WTC11 (cell line): ENCODE data around the gene TMEM94. TPM values are rescaled to one million over a fixed set of nuclear protein-coding genes. Genes with fewer than 3 reads are reported as not detected.

Experiments used
- ATAC-seq: fragments of 200-7000 bp; cut with Tn5 transposase; 2 replicates; pipeline ENCODE4 v1.10.0; 2021; ENCODE audit warnings: mild to moderate bottlenecking, moderate library complexity
- CTCF ChIA-PET: fragments of 300-600 bp; sonication (Branson Sonifier 250); formaldehyde crosslinking; loops from one replicate; lab custom pipeline; 2021; ENCODE audit warnings: antibody characterized with exemption; lab: Charles Lee
- POLR2A ChIA-PET: fragments of 350-600 bp; sonication (Branson Sonifier 250); formaldehyde crosslinking; loops from one replicate; lab custom pipeline; 2021; ENCODE audit warnings: antibody characterized with exemption; lab: Charles Lee
- DNase-seq: peaks from one replicate; pipeline ENCODE4 v3.0.0; 2021; ENCODE audit warnings: low spot score
- H3K27ac Mint-ChIP-seq: 2 replicates; pipeline ENCODE4 v1.8.0; 2021; ENCODE audit warnings: mixed read lengths
- H3K27me3 Mint-ChIP-seq: 2 replicates; pipeline ENCODE4 v1.8.0; 2021; ENCODE audit warnings: low read depth, mild to moderate bottlenecking, moderate library complexity, mixed read lengths
- H3K36me3 Mint-ChIP-seq: 2 replicates; pipeline ENCODE4 v1.8.0; 2021; ENCODE audit warnings: mixed read lengths
- H3K4me1 Mint-ChIP-seq: 2 replicates; pipeline ENCODE4 v1.8.0; 2022; ENCODE audit warnings: mixed read lengths
- H3K4me3 Mint-ChIP-seq: 2 replicates; pipeline ENCODE4 v1.8.0; 2021; ENCODE audit warnings: mild to moderate bottlenecking, moderate library complexity, mixed read lengths
- H3K9me3 Mint-ChIP-seq: 2 replicates; pipeline ENCODE4 v1.8.0; 2021; ENCODE audit warnings: mixed read lengths
- CREM ChIP-seq: sonication (generic); formaldehyde crosslinking; IDR thresholded peaks from 2 replicates; pipeline ENCODE4 v1.8.1; 2022; ENCODE audit warnings: mild to moderate bottlenecking, missing genetic modification reagents, moderate library complexity
- IRF2 ChIP-seq: sonication (generic); formaldehyde crosslinking; IDR thresholded peaks from 2 replicates; pipeline ENCODE4 v1.8.0; 2022; ENCODE audit warnings: low read depth, missing genetic modification reagents, borderline replicate concordance
- KAT7 ChIP-seq: sonication (generic); formaldehyde crosslinking; IDR thresholded peaks from 2 replicates; pipeline ENCODE4 v1.8.1; 2023; ENCODE audit warnings: missing genetic modification reagents, mild to moderate bottlenecking, borderline replicate concordance
- NR2C2 ChIP-seq: sonication (generic); formaldehyde crosslinking; IDR thresholded peaks from 2 replicates; pipeline ENCODE4 v1.8.0; 2022; ENCODE audit warnings: mild to moderate bottlenecking, missing genetic modification reagents
- SOX15 ChIP-seq: fragments of 250-450 bp; sonication (Bioruptor Pico); IDR thresholded peaks from 2 replicates; pipeline ENCODE4 v1.9.0; 2021; ENCODE audit warnings: mild to moderate bottlenecking
- STAT6 ChIP-seq: sonication (generic); formaldehyde crosslinking; conservative IDR thresholded peaks from 2 replicates; pipeline ENCODE4 v1.8.1; 2023; ENCODE audit warnings: mild to moderate bottlenecking, low read depth, missing genetic modification reagents, moderate library complexity
- ZMAT4 ChIP-seq: fragments of 250-450 bp; sonication (Bioruptor Pico); IDR thresholded peaks from 2 replicates; pipeline ENCODE4 v1.9.0; 2021; ENCODE audit warnings: mild to moderate bottlenecking
- ZNF219 ChIP-seq: sonication (generic); formaldehyde crosslinking; IDR thresholded peaks from 2 replicates; pipeline ENCODE4 v1.8.0; 2023; ENCODE audit warnings: missing genetic modification reagents, mild to moderate bottlenecking, borderline replicate concordance
- ZNF423 ChIP-seq: fragments of 250-450 bp; sonication (Bioruptor Pico); IDR thresholded peaks from 2 replicates; pipeline ENCODE4 v2.1.2; 2022; ENCODE audit warnings: mild to moderate bottlenecking, moderate library complexity
- total RNA-seq: library from RNA; stranded (reverse); gene quantifications from 3 replicates; pipeline ENCODE4 v1.2.3, GENCODE V29; 2021
- TF ChIP-seq, protein P1 (sequence below): sonication (generic); formaldehyde crosslinking; IDR thresholded peaks from 2 replicates; pipeline ENCODE4 v1.8.1; 2023; ENCODE audit warnings: mild to moderate bottlenecking, missing genetic modification reagents, moderate library complexity
- TF ChIP-seq, protein P2 (sequence below): sonication (generic); formaldehyde crosslinking; IDR thresholded peaks from 2 replicates; pipeline ENCODE4 v1.8.0; 2023; ENCODE audit warnings: mild to moderate bottlenecking, missing genetic modification reagents
- TF ChIP-seq, protein P3 (sequence below): fragments of 200-600 bp; IDR thresholded peaks from 2 replicates; pipeline ENCODE4 v1.8.0; 2022; ENCODE audit warnings: antibody characterized with exemption

The TMEM94 gene
- total RNA-seq, 1 experiment from 2014 or later = 76.9 TPM

DNA sequence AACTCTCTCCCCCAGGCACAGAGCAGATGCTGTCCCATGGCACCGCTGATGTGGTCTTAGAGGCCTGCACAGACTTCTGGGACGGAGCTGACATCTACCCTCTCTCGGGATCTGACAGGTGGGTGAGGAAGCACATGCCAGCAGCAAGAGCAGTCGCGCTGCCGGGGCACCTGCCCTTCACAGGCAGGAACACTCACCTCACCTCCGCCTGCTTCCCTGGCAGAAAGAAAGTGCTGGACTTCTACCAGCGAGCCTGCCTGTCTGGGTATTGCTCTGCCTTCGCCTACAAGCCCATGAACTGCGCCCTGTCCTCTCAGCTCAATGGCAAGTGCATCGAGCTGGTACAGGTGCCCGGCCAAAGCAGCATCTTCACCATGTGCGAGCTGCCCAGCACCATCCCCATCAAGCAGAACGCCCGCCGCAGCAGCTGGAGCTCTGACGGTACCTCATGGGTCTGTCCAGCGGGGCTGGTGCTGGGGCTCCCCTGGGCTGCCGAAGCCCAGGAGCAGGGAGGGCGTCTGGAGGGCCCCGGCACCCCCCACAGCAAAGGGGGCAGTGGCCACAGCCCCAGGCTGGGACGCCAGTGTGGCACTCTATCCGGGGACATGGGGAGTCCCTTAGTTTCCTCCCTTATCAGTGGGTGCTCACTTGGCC is 37.2 kb downstream of the TMEM94 start (continued):
- TF ChIP-seq, protein P1, sequence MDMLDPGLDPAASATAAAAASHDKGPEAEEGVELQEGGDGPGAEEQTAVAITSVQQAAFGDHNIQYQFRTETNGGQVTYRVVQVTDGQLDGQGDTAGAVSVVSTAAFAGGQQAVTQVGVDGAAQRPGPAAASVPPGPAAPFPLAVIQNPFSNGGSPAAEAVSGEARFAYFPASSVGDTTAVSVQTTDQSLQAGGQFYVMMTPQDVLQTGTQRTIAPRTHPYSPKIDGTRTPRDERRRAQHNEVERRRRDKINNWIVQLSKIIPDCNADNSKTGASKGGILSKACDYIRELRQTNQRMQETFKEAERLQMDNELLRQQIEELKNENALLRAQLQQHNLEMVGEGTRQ (CRISPR knock-in tag) = no peak
- TF ChIP-seq STAT6 (CRISPR knock-in tag) = no peak

DNA sequence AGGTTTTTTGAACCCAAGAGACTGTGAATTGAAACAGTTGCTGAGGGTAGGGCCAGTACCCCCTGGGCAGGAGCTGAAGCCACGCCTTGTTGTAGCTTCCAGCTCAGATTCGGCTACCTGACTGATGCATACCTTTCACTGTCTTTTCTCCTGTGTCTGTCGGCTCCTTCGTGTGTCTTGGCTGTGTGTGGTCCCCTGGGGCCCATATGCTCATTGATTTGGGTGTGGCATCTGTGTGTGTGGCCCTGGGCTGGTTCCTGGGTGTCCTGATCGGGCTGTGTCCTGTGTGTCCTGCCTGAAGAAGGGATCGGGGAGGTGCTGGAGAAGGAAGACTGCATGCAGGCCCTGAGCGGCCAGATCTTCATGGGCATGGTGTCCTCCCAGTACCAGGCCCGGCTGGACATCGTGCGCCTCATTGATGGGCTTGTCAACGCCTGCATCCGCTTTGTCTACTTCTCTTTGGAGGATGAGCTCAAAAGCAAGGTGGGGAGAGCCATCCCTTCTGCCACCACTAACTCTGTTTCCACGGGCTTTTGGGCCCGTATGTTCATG is 38.0 kb downstream of the TMEM94 start:
- DNase-seq (no peak), ATAC-seq (no peak)
- H3K4me1 Mint-ChIP-seq = no peaks in the 10 kb centered on the region
- H3K4me3 Mint-ChIP-seq = no peak overlapping the region
- H3K27ac Mint-ChIP-seq = no peak overlapping the region
- POLR2A ChIA-PET = no interaction called here
- H3K27me3 Mint-ChIP-seq = no peaks in the 10 kb centered on the region
- CTCF ChIA-PET = no interaction called here
- TF ChIP-seq IRF2 (CRISPR knock-in tag) (no peak), STAT6 (CRISPR knock-in tag) (no peak), ZNF423 (CRISPR knock-in tag) (no peak), NR2C2 (CRISPR knock-in tag) (no peak), KAT7 (CRISPR knock-in tag) (no peak), SOX15 (CRISPR knock-in tag) (no peak), CREM (CRISPR knock-in tag) (no peak), ZNF219 (CRISPR knock-in tag) (no peak), ZMAT4 (CRISPR knock-in tag) (no peak)
- TF ChIP-seq, protein P2, sequence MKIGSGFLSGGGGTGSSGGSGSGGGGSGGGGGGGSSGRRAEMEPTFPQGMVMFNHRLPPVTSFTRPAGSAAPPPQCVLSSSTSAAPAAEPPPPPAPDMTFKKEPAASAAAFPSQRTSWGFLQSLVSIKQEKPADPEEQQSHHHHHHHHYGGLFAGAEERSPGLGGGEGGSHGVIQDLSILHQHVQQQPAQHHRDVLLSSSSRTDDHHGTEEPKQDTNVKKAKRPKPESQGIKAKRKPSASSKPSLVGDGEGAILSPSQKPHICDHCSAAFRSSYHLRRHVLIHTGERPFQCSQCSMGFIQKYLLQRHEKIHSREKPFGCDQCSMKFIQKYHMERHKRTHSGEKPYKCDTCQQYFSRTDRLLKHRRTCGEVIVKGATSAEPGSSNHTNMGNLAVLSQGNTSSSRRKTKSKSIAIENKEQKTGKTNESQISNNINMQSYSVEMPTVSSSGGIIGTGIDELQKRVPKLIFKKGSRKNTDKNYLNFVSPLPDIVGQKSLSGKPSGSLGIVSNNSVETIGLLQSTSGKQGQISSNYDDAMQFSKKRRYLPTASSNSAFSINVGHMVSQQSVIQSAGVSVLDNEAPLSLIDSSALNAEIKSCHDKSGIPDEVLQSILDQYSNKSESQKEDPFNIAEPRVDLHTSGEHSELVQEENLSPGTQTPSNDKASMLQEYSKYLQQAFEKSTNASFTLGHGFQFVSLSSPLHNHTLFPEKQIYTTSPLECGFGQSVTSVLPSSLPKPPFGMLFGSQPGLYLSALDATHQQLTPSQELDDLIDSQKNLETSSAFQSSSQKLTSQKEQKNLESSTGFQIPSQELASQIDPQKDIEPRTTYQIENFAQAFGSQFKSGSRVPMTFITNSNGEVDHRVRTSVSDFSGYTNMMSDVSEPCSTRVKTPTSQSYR = no peak
- TF ChIP-seq, protein P3, sequence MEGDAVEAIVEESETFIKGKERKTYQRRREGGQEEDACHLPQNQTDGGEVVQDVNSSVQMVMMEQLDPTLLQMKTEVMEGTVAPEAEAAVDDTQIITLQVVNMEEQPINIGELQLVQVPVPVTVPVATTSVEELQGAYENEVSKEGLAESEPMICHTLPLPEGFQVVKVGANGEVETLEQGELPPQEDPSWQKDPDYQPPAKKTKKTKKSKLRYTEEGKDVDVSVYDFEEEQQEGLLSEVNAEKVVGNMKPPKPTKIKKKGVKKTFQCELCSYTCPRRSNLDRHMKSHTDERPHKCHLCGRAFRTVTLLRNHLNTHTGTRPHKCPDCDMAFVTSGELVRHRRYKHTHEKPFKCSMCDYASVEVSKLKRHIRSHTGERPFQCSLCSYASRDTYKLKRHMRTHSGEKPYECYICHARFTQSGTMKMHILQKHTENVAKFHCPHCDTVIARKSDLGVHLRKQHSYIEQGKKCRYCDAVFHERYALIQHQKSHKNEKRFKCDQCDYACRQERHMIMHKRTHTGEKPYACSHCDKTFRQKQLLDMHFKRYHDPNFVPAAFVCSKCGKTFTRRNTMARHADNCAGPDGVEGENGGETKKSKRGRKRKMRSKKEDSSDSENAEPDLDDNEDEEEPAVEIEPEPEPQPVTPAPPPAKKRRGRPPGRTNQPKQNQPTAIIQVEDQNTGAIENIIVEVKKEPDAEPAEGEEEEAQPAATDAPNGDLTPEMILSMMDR = no peak
- H3K36me3 Mint-ChIP-seq = peaks cover 6% of the 10 kb centered on the region; the same call in 1 of the 2 replicates
- H3K9me3 Mint-ChIP-seq = no peaks in the 10 kb centered on the region
